ENCODE measurements around the gene SFRP5. TPM values are rescaled to one million over a fixed set of nuclear protein-coding genes. Genes with fewer than 3 reads are reported as not detected.

The SFRP5 gene
- total and polyA plus RNA-seq, 2 of the 4 experiments (the other 2 are of a cell fraction), result not detected

DNA sequence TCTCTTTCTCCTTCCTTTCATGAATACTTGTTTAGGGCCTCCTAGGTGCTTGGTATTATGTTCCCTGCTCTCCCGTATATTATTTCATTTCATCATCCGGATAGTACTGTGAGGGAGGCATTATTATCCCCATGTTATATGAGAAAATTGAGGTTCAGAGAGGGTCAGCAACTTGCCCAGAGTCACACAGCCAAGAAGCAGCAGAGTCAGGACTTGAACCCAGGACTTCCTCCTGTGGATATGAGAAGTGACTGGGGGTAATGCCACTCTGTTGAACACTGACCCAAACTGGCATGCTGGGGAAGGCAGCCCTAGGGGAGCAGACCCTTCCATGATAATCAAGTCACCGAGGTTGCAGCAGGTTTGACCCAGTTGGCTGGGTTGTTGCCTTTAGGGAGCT lies 8.2 kb upstream of the SFRP5 start:
- in situ Hi-C loops (cut with MboI; ENCODE audit: low sequenced_read_pairs), result loop anchor here (25.0 kb wide), 1 partner anchor 257 kb away; the partner anchor contains the start of gene CRTAC1
- intact Hi-C loops (cut with micrococcal nuclease), result no loop called here
- Histone ChIP-seq H2AK5ac (ENCODE audit: low read depth, low read length) (no peak overlapping the region), H3K9ac (ENCODE audit: low read depth, low read length) (no peak overlapping the region), H3K14ac (replicated peaks; ENCODE audit: low read depth, low read length) (no peak overlapping the region), H3K4me2 (ENCODE audit: low read depth, low read length) (no peak overlapping the region), H3K23ac (ENCODE audit: low read depth, low read length) (no peak overlapping the region), H3K9me3 (ENCODE audit: control insufficient read depth, insufficient read depth, low read length) (no peaks in the 10 kb centered on the region), H3K56ac (ENCODE audit: extremely low read depth, insufficient read depth, low read length) (no peak overlapping the region), H2BK15ac (ENCODE audit: low read depth, low read length) (no peak overlapping the region), H3K27me3 (ENCODE audit: control insufficient read depth, insufficient read depth, low read length) (peaks cover 44% of the 10 kb centered on the region), H4K20me1 (ENCODE audit: insufficient read depth, low read length) (no peaks in the 10 kb centered on the region), H2BK5ac (ENCODE audit: low read depth, low read length, poor library complexity, severe bottlenecking) (no peak overlapping the region), H3K9me1 (ENCODE audit: insufficient read depth, low read length) (no peaks in the 10 kb centered on the region), H2BK120ac (ENCODE audit: low read depth, low read length) (no peak overlapping the region), H3K79me1 (ENCODE audit: low read depth in 1 of 2, low read length in 2 of 2) (no peaks in the 10 kb centered on the region), H3K4ac (ENCODE audit: low read depth, low read length) (no peak overlapping the region), H4K8ac (ENCODE audit: low read depth in 2 of 2, low read length in 2 of 2) (no peak overlapping the region), H2AK9ac (replicated peaks; ENCODE audit: low read depth, low read length, poor library complexity) (no peak overlapping the region), H3K4me1 (ENCODE audit: control insufficient read depth, insufficient read depth, low read length) (no peaks in the 10 kb centered on the region), H3K4me3 (ENCODE audit: insufficient read depth, low read depth, low read length) (no peak overlapping the region), H4K91ac (ENCODE audit: insufficient read depth, low read depth, low read length) (no peak overlapping the region), H3K27ac (ENCODE audit: insufficient read depth, low read length) (no peak overlapping the region), H3K18ac (ENCODE audit: low read depth, low read length) (no peak overlapping the region), H2AFZ (replicated peaks; ENCODE audit: low read length, poor library complexity) (no peak overlapping the region), H2BK20ac (ENCODE audit: low read depth, low read length) (no peak overlapping the region), H4K5ac (ENCODE audit: low read depth, low read length) (no peak overlapping the region), H3K36me3 (ENCODE audit: control insufficient read depth, insufficient read depth, low read length) (no peaks in the 10 kb centered on the region)
- no TSS peak for BruUV-seq (replicated peaks)
- ChIA-PET POLR2A (ENCODE audit: unreplicated experiment) (no interaction called here), CTCF (no interaction called here)
- WGBS, 2 experiments (ENCODE audit: extremely low coverage in 2 of 2, insufficient read length in 1 of 2), result no CpG with 5 or more reads among the region's 3 CpGs
- TF ChIP-seq SMC3 (IDR thresholded peaks at IDR 0.05; ENCODE audit: low read depth, low read length), result no peak
- no peak for TF ChIP-seq CHD1 (IDR thresholded peaks at IDR 0.05; ENCODE audit: low read depth, low read length)
- no peak for TF ChIP-seq RCOR1 (IDR thresholded peaks at IDR 0.05; ENCODE audit: insufficient replicate concordance, low read length)
- TF ChIP-seq, protein P1, sequence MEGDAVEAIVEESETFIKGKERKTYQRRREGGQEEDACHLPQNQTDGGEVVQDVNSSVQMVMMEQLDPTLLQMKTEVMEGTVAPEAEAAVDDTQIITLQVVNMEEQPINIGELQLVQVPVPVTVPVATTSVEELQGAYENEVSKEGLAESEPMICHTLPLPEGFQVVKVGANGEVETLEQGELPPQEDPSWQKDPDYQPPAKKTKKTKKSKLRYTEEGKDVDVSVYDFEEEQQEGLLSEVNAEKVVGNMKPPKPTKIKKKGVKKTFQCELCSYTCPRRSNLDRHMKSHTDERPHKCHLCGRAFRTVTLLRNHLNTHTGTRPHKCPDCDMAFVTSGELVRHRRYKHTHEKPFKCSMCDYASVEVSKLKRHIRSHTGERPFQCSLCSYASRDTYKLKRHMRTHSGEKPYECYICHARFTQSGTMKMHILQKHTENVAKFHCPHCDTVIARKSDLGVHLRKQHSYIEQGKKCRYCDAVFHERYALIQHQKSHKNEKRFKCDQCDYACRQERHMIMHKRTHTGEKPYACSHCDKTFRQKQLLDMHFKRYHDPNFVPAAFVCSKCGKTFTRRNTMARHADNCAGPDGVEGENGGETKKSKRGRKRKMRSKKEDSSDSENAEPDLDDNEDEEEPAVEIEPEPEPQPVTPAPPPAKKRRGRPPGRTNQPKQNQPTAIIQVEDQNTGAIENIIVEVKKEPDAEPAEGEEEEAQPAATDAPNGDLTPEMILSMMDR (conservative IDR thresholded peaks at IDR 0.05; ENCODE audit: low read depth, low read length), result no peak
- no peak for TF ChIP-seq CEBPB (IDR thresholded peaks at IDR 0.05; ENCODE audit: low read depth, low read length)
- TF ChIP-seq MAZ (IDR thresholded peaks at IDR 0.05; ENCODE audit: borderline replicate concordance, low read depth, low read length), result no peak
- TF ChIP-seq POLR2A (IDR thresholded peaks at IDR 0.05; ENCODE audit: low read depth, low read length), result no peak
- TF ChIP-seq NFE2L2 (IDR thresholded peaks at IDR 0.05; ENCODE audit: low read depth, low read length), result no peak
- TF ChIP-seq FOS (IDR thresholded peaks at IDR 0.05; ENCODE audit: low read depth, low read length), result no peak
- no peak for DNase-seq
- dilution Hi-C loops (cut with HindIII; ENCODE audit: low sequenced_read_pairs, unreplicated experiment), result no loop called here
- no peak for ATAC-seq (ENCODE audit: low read depth)

Measured in IMR-90 (cell line).